SK-N-SH treated with all-trans-retinoic acid at 6 μM for 48 hours (cell line): ENCODE measurements around the gene NCBP2L.

Source experiments
- ATAC-seq: fragments of 200-7000 bp; cut with Tn5 transposase; 3 replicates; pipeline ENCODE4 v1.9.1; 2020; ENCODE audit warnings: mild to moderate bottlenecking, moderate library complexity
- ARNTL ChIP-seq: fragments of 450-650 bp; formaldehyde crosslinking; IDR thresholded peaks from 2 replicates; pipeline ENCODE4 v1.5.0; 2020; ENCODE audit warnings: low read depth, mild to moderate bottlenecking, moderate library complexity, borderline replicate concordance
- BACH2 ChIP-seq: fragments of 250-450 bp; sonication (Bioruptor Pico); IDR thresholded peaks from 2 replicates; pipeline ENCODE4 v1.9.0; 2021; ENCODE audit warnings: mild to moderate bottlenecking, borderline replicate concordance
- CSDC2 ChIP-seq: fragments of 250-450 bp; sonication (Bioruptor Pico); IDR thresholded peaks from 2 replicates; pipeline ENCODE4 v1.5.0; 2020; ENCODE audit warnings: mild to moderate bottlenecking, moderate library complexity
- ESRRG ChIP-seq: fragments of 250-450 bp; sonication (Bioruptor Pico); IDR thresholded peaks from 2 replicates; pipeline ENCODE4 v1.6.1; 2021; ENCODE audit warnings: mild to moderate bottlenecking
- GLIS3 ChIP-seq: fragments of 250-450 bp; sonication (Bioruptor Pico); IDR thresholded peaks from 2 replicates; pipeline ENCODE4 v1.5.0; 2020; ENCODE audit warnings: mild to moderate bottlenecking, moderate library complexity
- ISL1 ChIP-seq: fragments of 250-450 bp; sonication (Bioruptor Pico); IDR thresholded peaks from 2 replicates; pipeline ENCODE4 v2.1.2; 2022; ENCODE audit warnings: mild to moderate bottlenecking, moderate library complexity
- OSR1 ChIP-seq: fragments of 250-450 bp; sonication (Bioruptor Pico); IDR thresholded peaks from 2 replicates; pipeline ENCODE4 v1.8.0; 2022; ENCODE audit warnings: moderate library complexity, mild to moderate bottlenecking, inconsistent platforms
- PPARA ChIP-seq: fragments of 250-450 bp; sonication (Bioruptor Pico); IDR thresholded peaks from 2 replicates; pipeline ENCODE4 v1.5.0; 2020; ENCODE audit warnings: mild to moderate bottlenecking, borderline replicate concordance
- RARB ChIP-seq: fragments of 250-450 bp; sonication (Bioruptor Pico); IDR thresholded peaks from 2 replicates; pipeline ENCODE4 v1.8.0; 2021; ENCODE audit warnings: mild to moderate bottlenecking, moderate library complexity
- SNAI2 ChIP-seq: fragments of 250-450 bp; sonication (Bioruptor Pico); IDR thresholded peaks from 2 replicates; pipeline ENCODE4 v1.5.0; 2020; ENCODE audit warnings: mild to moderate bottlenecking, moderate library complexity
- TCF4 ChIP-seq: fragments of 250-450 bp; sonication (Bioruptor Pico); IDR thresholded peaks from 2 replicates; pipeline ENCODE4 v1.8.0; 2021; ENCODE audit warnings: mild to moderate bottlenecking, moderate library complexity, borderline replicate concordance
- TOX ChIP-seq: fragments of 250-450 bp; sonication (Bioruptor Pico); IDR thresholded peaks from 2 replicates; pipeline ENCODE4 v1.8.0; 2021; ENCODE audit warnings: mild to moderate bottlenecking, moderate library complexity, borderline replicate concordance
- ZC3H10 ChIP-seq: fragments of 250-450 bp; sonication (Bioruptor Pico); IDR thresholded peaks from 2 replicates; pipeline ENCODE4 v1.5.1; 2021; ENCODE audit warnings: mild to moderate bottlenecking, moderate library complexity
- ZFP3 ChIP-seq: fragments of 250-450 bp; sonication (Bioruptor Pico); IDR thresholded peaks from 2 replicates; pipeline ENCODE4 v1.5.0; 2020; ENCODE audit warnings: mild to moderate bottlenecking, moderate library complexity
- ZFP30 ChIP-seq: fragments of 450-650 bp; formaldehyde crosslinking; IDR thresholded peaks from 2 replicates; pipeline ENCODE4 v1.5.0; 2022; ENCODE audit warnings: mild to moderate bottlenecking, moderate library complexity
- ZNF70 ChIP-seq: fragments of 450-650 bp; formaldehyde crosslinking; IDR thresholded peaks from 2 replicates; pipeline ENCODE4 v1.5.0; 2020; ENCODE audit warnings: mild to moderate bottlenecking, moderate library complexity
- ZNF8 ChIP-seq: fragments of 450-650 bp; formaldehyde crosslinking; IDR thresholded peaks from 2 replicates; pipeline ENCODE4 v1.5.0; 2020; ENCODE audit warnings: mild to moderate bottlenecking, moderate library complexity
- TF ChIP-seq, protein P1 (sequence below): fragments of 250-450 bp; sonication (Bioruptor Pico); IDR thresholded peaks from 2 replicates; pipeline ENCODE4 v1.5.1; 2020; ENCODE audit warnings: low read depth, mild to moderate bottlenecking, moderate library complexity
- TF ChIP-seq, protein P2 (sequence below): fragments of 250-450 bp; sonication (Bioruptor Pico); IDR thresholded peaks from 2 replicates; pipeline ENCODE4 v1.5.1; 2021; ENCODE audit warnings: mild to moderate bottlenecking, moderate library complexity
- TF ChIP-seq, protein P3 (sequence below): fragments of 250-450 bp; sonication (Bioruptor Pico); IDR thresholded peaks from 2 replicates; pipeline ENCODE4 v1.5.0; 2020; ENCODE audit warnings: mild to moderate bottlenecking, moderate library complexity
- TF ChIP-seq, protein P4 (sequence below): fragments of 250-450 bp; sonication (Bioruptor Pico); IDR thresholded peaks from 2 replicates; pipeline ENCODE4 v1.8.0; 2020; ENCODE audit warnings: mild to moderate bottlenecking, moderate library complexity, borderline replicate concordance
- TF ChIP-seq, protein P5 (sequence below): fragments of 250-450 bp; sonication (Bioruptor Pico); IDR thresholded peaks from 2 replicates; pipeline ENCODE4 v1.8.0; 2021; ENCODE audit warnings: low read depth, mild to moderate bottlenecking, moderate library complexity, borderline replicate concordance

Gene NCBP2L

DNA sequence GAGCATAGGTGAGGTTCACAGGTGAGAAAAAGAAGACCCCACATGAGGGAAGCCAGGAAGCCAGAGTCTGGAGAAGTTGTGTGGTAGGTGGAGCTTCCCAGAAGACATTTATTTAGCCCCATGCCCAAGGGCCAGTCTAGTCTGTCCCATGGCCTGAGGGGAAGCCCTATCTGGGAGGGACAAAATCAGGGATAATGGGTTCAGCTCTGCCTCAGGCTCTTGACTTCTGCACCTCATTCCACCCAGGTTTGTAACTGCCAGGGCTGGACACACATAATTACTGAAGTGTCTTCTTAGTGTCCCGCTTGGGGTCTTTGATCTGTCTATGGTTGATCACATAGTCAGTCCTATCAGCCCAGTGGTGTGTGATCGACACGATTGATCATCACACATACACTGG lies 38.0 kb upstream of the NCBP2L start (continued):
- TF ChIP-seq, protein P1, sequence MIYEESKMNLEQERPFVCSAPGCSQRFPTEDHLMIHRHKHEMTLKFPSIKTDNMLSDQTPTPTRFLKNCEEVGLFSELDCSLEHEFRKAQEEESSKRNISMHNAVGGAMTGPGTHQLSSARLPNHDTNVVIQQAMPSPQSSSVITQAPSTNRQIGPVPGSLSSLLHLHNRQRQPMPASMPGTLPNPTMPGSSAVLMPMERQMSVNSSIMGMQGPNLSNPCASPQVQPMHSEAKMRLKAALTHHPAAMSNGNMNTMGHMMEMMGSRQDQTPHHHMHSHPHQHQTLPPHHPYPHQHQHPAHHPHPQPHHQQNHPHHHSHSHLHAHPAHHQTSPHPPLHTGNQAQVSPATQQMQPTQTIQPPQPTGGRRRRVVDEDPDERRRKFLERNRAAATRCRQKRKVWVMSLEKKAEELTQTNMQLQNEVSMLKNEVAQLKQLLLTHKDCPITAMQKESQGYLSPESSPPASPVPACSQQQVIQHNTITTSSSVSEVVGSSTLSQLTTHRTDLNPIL (CRISPR knock-in tag), result no peak
- TF ChIP-seq, all 23 proteins: peak for 0

DNA sequence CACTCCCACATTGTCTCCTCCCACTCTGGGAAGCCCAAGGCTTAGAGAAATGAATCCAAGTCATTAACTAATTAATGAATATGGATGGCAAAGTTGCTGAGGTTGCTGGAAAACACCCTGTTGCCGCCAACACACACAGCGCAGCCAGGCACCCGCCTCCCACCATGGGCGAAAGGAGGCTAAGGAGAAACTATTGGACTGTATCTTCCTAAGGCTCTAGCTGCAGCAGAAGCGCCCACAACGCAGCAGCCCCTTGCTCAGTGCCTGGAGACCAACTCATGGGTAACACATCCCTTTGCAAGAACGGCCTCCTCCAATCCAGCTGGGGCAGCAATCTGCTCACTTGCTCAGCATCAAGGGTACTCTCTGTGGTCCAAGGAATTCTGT lies 36.1 kb upstream of the NCBP2L start:
- TF ChIP-seq ESRRG (CRISPR knock-in tag) (no peak), TOX (CRISPR knock-in tag) (no peak)

DNA sequence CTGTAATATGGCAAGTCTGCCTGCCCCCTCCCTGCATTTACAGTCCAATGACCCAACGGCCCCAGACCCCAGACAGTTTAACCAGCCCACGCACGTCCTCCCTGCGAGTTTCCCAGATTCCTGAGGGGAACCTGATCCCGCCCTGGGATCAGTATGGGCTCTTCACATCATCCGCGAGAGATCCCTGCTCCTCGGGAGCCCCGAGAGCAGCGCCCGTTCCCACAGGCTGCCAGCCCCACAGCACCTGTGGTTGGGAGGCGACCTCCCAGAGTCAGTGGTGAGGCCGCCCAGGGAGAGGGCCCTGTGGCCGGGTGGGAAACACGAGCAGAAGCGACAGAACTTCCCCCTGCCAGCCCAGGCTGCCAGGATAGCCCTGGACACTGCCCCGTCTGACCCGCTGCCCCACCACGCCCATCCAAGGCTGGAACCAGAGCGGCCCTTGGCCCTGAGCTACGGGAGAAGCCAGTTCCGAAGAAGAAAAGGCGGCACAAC lies 34.8 kb upstream of the NCBP2L start:
- no peak for ATAC-seq
- TF ChIP-seq ZC3H10 (CRISPR knock-in tag), result no peak
- TF ChIP-seq SNAI2 (CRISPR knock-in tag), result no peak
- TF ChIP-seq GLIS3 (CRISPR knock-in tag), result no peak
- no peak for TF ChIP-seq ISL1 (CRISPR knock-in tag)
- TF ChIP-seq, protein P2, sequence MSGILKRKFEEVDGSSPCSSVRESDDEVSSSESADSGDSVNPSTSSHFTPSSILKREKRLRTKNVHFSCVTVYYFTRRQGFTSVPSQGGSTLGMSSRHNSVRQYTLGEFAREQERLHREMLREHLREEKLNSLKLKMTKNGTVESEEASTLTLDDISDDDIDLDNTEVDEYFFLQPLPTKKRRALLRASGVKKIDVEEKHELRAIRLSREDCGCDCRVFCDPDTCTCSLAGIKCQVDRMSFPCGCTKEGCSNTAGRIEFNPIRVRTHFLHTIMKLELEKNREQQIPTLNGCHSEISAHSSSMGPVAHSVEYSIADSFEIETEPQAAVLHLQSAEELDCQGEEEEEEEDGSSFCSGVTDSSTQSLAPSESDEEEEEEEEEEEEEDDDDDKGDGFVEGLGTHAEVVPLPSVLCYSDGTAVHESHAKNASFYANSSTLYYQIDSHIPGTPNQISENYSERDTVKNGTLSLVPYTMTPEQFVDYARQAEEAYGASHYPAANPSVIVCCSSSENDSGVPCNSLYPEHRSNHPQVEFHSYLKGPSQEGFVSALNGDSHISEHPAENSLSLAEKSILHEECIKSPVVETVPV, result no peak
- no peak for TF ChIP-seq RARB (CRISPR knock-in tag)
- TF ChIP-seq CSDC2 (CRISPR knock-in tag), result no peak
- TF ChIP-seq, protein P3, sequence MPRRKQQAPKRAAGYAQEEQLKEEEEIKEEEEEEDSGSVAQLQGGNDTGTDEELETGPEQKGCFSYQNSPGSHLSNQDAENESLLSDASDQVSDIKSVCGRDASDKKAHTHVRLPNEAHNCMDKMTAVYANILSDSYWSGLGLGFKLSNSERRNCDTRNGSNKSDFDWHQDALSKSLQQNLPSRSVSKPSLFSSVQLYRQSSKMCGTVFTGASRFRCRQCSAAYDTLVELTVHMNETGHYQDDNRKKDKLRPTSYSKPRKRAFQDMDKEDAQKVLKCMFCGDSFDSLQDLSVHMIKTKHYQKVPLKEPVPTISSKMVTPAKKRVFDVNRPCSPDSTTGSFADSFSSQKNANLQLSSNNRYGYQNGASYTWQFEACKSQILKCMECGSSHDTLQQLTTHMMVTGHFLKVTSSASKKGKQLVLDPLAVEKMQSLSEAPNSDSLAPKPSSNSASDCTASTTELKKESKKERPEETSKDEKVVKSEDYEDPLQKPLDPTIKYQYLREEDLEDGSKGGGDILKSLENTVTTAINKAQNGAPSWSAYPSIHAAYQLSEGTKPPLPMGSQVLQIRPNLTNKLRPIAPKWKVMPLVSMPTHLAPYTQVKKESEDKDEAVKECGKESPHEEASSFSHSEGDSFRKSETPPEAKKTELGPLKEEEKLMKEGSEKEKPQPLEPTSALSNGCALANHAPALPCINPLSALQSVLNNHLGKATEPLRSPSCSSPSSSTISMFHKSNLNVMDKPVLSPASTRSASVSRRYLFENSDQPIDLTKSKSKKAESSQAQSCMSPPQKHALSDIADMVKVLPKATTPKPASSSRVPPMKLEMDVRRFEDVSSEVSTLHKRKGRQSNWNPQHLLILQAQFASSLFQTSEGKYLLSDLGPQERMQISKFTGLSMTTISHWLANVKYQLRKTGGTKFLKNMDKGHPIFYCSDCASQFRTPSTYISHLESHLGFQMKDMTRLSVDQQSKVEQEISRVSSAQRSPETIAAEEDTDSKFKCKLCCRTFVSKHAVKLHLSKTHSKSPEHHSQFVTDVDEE, result no peak
- no peak for TF ChIP-seq PPARA (CRISPR knock-in tag)
- no peak for TF ChIP-seq OSR1 (CRISPR knock-in tag)
- no peak for TF ChIP-seq ESRRG (CRISPR knock-in tag)
- TF ChIP-seq, protein P4, sequence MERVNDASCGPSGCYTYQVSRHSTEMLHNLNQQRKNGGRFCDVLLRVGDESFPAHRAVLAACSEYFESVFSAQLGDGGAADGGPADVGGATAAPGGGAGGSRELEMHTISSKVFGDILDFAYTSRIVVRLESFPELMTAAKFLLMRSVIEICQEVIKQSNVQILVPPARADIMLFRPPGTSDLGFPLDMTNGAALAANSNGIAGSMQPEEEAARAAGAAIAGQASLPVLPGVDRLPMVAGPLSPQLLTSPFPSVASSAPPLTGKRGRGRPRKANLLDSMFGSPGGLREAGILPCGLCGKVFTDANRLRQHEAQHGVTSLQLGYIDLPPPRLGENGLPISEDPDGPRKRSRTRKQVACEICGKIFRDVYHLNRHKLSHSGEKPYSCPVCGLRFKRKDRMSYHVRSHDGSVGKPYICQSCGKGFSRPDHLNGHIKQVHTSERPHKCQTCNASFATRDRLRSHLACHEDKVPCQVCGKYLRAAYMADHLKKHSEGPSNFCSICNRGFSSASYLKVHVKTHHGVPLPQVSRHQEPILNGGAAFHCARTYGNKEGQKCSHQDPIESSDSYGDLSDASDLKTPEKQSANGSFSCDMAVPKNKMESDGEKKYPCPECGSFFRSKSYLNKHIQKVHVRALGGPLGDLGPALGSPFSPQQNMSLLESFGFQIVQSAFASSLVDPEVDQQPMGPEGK (CRISPR knock-in tag), result no peak
- no peak for TF ChIP-seq TCF4 (CRISPR knock-in tag)
- no peak for TF ChIP-seq ARNTL
- no peak for TF ChIP-seq TOX (CRISPR knock-in tag)
- TF ChIP-seq, protein P5, sequence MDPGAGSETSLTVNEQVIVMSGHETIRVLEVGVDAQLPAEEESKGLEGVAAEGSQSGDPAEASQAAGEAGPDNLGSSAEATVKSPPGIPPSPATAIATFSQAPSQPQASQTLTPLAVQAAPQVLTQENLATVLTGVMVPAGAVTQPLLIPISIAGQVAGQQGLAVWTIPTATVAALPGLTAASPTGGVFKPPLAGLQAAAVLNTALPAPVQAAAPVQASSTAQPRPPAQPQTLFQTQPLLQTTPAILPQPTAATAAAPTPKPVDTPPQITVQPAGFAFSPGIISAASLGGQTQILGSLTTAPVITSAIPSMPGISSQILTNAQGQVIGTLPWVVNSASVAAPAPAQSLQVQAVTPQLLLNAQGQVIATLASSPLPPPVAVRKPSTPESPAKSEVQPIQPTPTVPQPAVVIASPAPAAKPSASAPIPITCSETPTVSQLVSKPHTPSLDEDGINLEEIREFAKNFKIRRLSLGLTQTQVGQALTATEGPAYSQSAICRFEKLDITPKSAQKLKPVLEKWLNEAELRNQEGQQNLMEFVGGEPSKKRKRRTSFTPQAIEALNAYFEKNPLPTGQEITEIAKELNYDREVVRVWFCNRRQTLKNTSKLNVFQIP (CRISPR knock-in tag), result no peak
- TF ChIP-seq ZNF70, result no peak
- no peak for TF ChIP-seq ZFP30 (CRISPR knock-in tag)
- TF ChIP-seq BACH2 (CRISPR knock-in tag), result no peak
- no peak for TF ChIP-seq ZNF8 (CRISPR knock-in tag)

More for the DNA sequence above, 36.1 kb upstream of the NCBP2L start:
- ATAC-seq, result no peak; the same call in 2 of the 3 replicates

DNA sequence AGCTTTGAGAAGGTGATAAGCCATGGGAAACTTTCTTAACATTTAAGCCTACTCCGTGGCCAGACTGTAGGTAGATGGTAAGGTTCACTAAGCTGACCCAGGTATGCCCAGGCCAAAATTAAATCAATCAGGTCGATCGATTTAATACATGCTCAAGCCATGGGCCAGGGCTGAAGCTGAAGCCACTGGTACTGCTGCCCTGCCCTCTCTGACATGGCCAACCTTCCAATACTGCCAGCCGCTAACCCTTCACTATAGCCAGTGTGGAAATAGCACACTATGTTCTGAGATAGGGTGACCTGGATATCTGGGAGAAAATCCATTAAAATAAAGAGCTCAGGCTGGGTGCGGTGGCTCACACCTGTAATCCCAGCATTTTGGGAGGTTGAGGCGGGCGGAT lies 33.5 kb upstream of the NCBP2L start:
- no peak for ATAC-seq
- TF ChIP-seq, protein P5 (CRISPR knock-in tag), result no peak
- TF ChIP-seq RARB (CRISPR knock-in tag) (no peak), BACH2 (CRISPR knock-in tag) (no peak), TOX (CRISPR knock-in tag) (no peak), TCF4 (CRISPR knock-in tag) (no peak), CSDC2 (CRISPR knock-in tag) (no peak), OSR1 (CRISPR knock-in tag) (no peak), ZFP3 (CRISPR knock-in tag) (no peak), SNAI2 (CRISPR knock-in tag) (no peak)
- TF ChIP-seq, protein P4 (CRISPR knock-in tag), result no peak
- TF ChIP-seq, protein P1 (CRISPR knock-in tag), result no peak
